Measurements from ENCODE around the gene BCL7A. TPM values are rescaled to one million over a fixed set of nuclear protein-coding genes. Genes with fewer than 3 reads are reported as not detected.

Gene BCL7A
- total RNA-seq, 4 donors from 2014 or later: 18.3 to 27.2 (median 22.7) TPM

GRCh38 chr12:122094137-122094734 lies 72.6 kb downstream of the BCL7A start:
- DNase-seq: no peak
- intact Hi-C loops (cut with DNase I): no loop called here
- 95 to 99% methylated on average over 5 of the region's 5 CpGs for WGBS, 2 donors
- TF ChIP-seq CTCF (IDR thresholded peaks at IDR 0.05): no peak
- TF ChIP-seq POLR2A (IDR thresholded peaks at IDR 0.05): no peak
- Histone ChIP-seq H3K27ac (peak overlapping the region in 2 of 3 donors; percentile 77 to 87), H3K4me1 (peaks cover 77 to 94% of the 10 kb centered on the region in 2 donors), H3K4me3 (replicated peaks in 1 of 3) (no peak overlapping the region), H3K36me3 (no peaks in the 10 kb centered on the region), H3K9me3 (no peaks in the 10 kb centered on the region), H3K27me3 (no peaks in the 10 kb centered on the region)

GRCh38 chr12:122094735-122095631 lies 73.3 kb downstream of the BCL7A start:
- TF ChIP-seq CTCF (IDR thresholded peaks at IDR 0.05) (no peak), POLR2A (IDR thresholded peaks at IDR 0.05) (no peak)
- WGBS, 2 donors: 69 to 70% methylated on average over 10 of the region's 10 CpGs
- Histone ChIP-seq H3K36me3 (no peaks in the 10 kb centered on the region), H3K4me3 (replicated peaks in 1 of 3) (no peak overlapping the region), H3K9me3 (no peaks in the 10 kb centered on the region), H3K27me3 (no peaks in the 10 kb centered on the region), H3K27ac (peak overlapping the region; percentile 42 to 77 (median 64)), H3K4me1 (peaks cover 77 to 94% of the 10 kb centered on the region in 2 donors)
- DNase-seq: no peak
- intact Hi-C loops (cut with DNase I): no loop called here

- Histone ChIP-seq H3K9me3 (no peaks in the 10 kb centered on the region), H3K4me1 (peaks cover 80 to 95% of the 10 kb centered on the region in 2 donors), H3K4me3 (replicated peaks in 1 of 3) (no peak overlapping the region), H3K27me3 (no peaks in the 10 kb centered on the region), H3K36me3 (no peaks in the 10 kb centered on the region), H3K27ac (peak overlapping the region; percentile 85 to 94 (median 88))
- WGBS, 2 donors: 94 to 96% methylated on average over 8 of the region's 9 CpGs
- intact Hi-C loops (cut with DNase I): no loop called here
- no peak for DNase-seq
- no peak for TF ChIP-seq CTCF (IDR thresholded peaks at IDR 0.05)
- no peak for TF ChIP-seq POLR2A (IDR thresholded peaks at IDR 0.05)
These were observed 74.3 kb downstream of the BCL7A start for GRCh38 chr12:122096014-122096413.

- Histone ChIP-seq H3K9me3 (no peaks in the 10 kb centered on the region), H3K27me3 (no peaks in the 10 kb centered on the region), H3K36me3 (no peaks in the 10 kb centered on the region), H3K4me3 (replicated peaks in 1 of 3) (no peak overlapping the region), H3K27ac (peak overlapping the region; percentile 85 to 94 (median 88)), H3K4me1 (peaks cover 77 to 93% of the 10 kb centered on the region in 2 donors)
- WGBS, 2 donors: 55 to 65% methylated on average over 17 to 19 of the region's 20 CpGs
- intact Hi-C loops (cut with DNase I): no loop called here
- no peak for TF ChIP-seq CTCF (IDR thresholded peaks at IDR 0.05)
- no peak for TF ChIP-seq POLR2A (IDR thresholded peaks at IDR 0.05)
- peak; percentile 37 to 48 for DNase-seq
These were observed 75.0 kb downstream of the BCL7A start for GRCh38 chr12:122096591-122097149.
